Measurements from ENCODE around the gene ENPP3.

Gene ENPP3

GRCh38 chr6:131775886-131776285 lies 138.8 kb downstream of the ENPP3 start:
- Histone ChIP-seq H3F3A (ENCODE audit: control insufficient read depth, insufficient read depth) (no peaks in the 10 kb centered on the region), H3K4me1 (ENCODE audit: control insufficient read depth, low read length) (no peaks in the 10 kb centered on the region), H3K4me3 (ENCODE audit: low read length) (no peak overlapping the region), H4K20me1 (ENCODE audit: control insufficient read depth, insufficient read depth, low read depth, low read length) (no peaks in the 10 kb centered on the region), H3K9me2 (replicated peaks; ENCODE audit: control insufficient read depth, low read length) (no peaks in the 10 kb centered on the region), H3K36me3 (ENCODE audit: control insufficient read depth, low read length) (no peaks in the 10 kb centered on the region), H3K4me2 (ENCODE audit: low read length) (no peak overlapping the region), H3K79me2 (ENCODE audit: control insufficient read depth, low read length) (no peaks in the 10 kb centered on the region), H3K27ac (ENCODE audit: low read depth, low read length) (no peak overlapping the region), H3K9me3 (ENCODE audit: control insufficient read depth, insufficient read depth, low read length) (no peaks in the 10 kb centered on the region), H3K27me3 (ENCODE audit: control insufficient read depth, low read length) (no peaks in the 10 kb centered on the region)
- TF ChIP-seq EZH2phosphoT487 (IDR thresholded peaks at IDR 0.05; ENCODE audit: borderline replicate concordance, low read length) (no peak), CTCF (IDR thresholded peaks at IDR 0.05; ENCODE audit: low read depth, low read length, poor library complexity, severe bottlenecking) (no peak)

GRCh38 chr6:131776985-131777384 lies 139.9 kb downstream of the ENPP3 start:
- no peaks in the 10 kb centered on the region for H3K36me3 ChIP-seq (ENCODE audit: control insufficient read depth, low read length)
- no peak overlapping the region for H3K27ac ChIP-seq (ENCODE audit: low read depth, low read length)
- H3K4me1 ChIP-seq (ENCODE audit: control insufficient read depth, low read length): no peaks in the 10 kb centered on the region
- no peaks in the 10 kb centered on the region for H3K9me2 ChIP-seq (replicated peaks; ENCODE audit: control insufficient read depth, low read length)
- H3K27me3 ChIP-seq (ENCODE audit: control insufficient read depth, low read length): no peaks in the 10 kb centered on the region
- no peak for TF ChIP-seq EZH2phosphoT487 (IDR thresholded peaks at IDR 0.05; ENCODE audit: borderline replicate concordance, low read length)
- TF ChIP-seq CTCF (IDR thresholded peaks at IDR 0.05; ENCODE audit: low read depth, low read length, poor library complexity, severe bottlenecking): no peak
- no peaks in the 10 kb centered on the region for H3F3A ChIP-seq (ENCODE audit: control insufficient read depth, insufficient read depth)
- H3K9me3 ChIP-seq (ENCODE audit: control insufficient read depth, insufficient read depth, low read length): no peaks in the 10 kb centered on the region
- no peak overlapping the region for H3K4me2 ChIP-seq (ENCODE audit: low read length)
- no peaks in the 10 kb centered on the region for H3K79me2 ChIP-seq (ENCODE audit: control insufficient read depth, low read length)
- H3K4me3 ChIP-seq (ENCODE audit: low read length): no peak overlapping the region
- H4K20me1 ChIP-seq (ENCODE audit: control insufficient read depth, insufficient read depth, low read depth, low read length): no peaks in the 10 kb centered on the region

- Histone ChIP-seq H3F3A (ENCODE audit: control insufficient read depth, insufficient read depth) (no peaks in the 10 kb centered on the region), H3K4me3 (ENCODE audit: low read length) (no peak overlapping the region)
Observed at GRCh38 chr6:131778169-131778568, 141.1 kb downstream of the ENPP3 start.

More at GRCh38 chr6:131778169-131778568, 141.1 kb downstream of the ENPP3 start:
- Histone ChIP-seq H3K9me2 (replicated peaks; ENCODE audit: control insufficient read depth, low read length) (no peaks in the 10 kb centered on the region), H3K27ac (ENCODE audit: low read depth, low read length) (no peak overlapping the region), H3K27me3 (ENCODE audit: control insufficient read depth, low read length) (no peaks in the 10 kb centered on the region), H3K79me2 (ENCODE audit: control insufficient read depth, low read length) (no peaks in the 10 kb centered on the region), H3K36me3 (ENCODE audit: control insufficient read depth, low read length) (no peaks in the 10 kb centered on the region), H3K9me3 (ENCODE audit: control insufficient read depth, insufficient read depth, low read length) (no peaks in the 10 kb centered on the region), H4K20me1 (ENCODE audit: control insufficient read depth, insufficient read depth, low read depth, low read length) (no peaks in the 10 kb centered on the region), H3K4me1 (ENCODE audit: control insufficient read depth, low read length) (no peaks in the 10 kb centered on the region), H3K4me2 (ENCODE audit: low read length) (no peak overlapping the region)
- TF ChIP-seq EZH2phosphoT487 (IDR thresholded peaks at IDR 0.05; ENCODE audit: borderline replicate concordance, low read length): no peak
- TF ChIP-seq CTCF (IDR thresholded peaks at IDR 0.05; ENCODE audit: low read depth, low read length, poor library complexity, severe bottlenecking): no peak
